8988T (cell line): Measurements from ENCODE around the gene LPCAT4.
"Not testable (repeated sequence)": the region's sequence is repeated elsewhere in the genome, so short reads cannot be mapped to it uniquely, and the experiment has no call there.

Experiments used
- DNase-seq: peaks from one replicate; pipeline ENCODE4 v3.0.0; 2011

LPCAT4 gene

GRCh38 chr15:34362047-34362773, 4.8 kb downstream of the LPCAT4 start:
- no peak for DNase-seq

DNA sequence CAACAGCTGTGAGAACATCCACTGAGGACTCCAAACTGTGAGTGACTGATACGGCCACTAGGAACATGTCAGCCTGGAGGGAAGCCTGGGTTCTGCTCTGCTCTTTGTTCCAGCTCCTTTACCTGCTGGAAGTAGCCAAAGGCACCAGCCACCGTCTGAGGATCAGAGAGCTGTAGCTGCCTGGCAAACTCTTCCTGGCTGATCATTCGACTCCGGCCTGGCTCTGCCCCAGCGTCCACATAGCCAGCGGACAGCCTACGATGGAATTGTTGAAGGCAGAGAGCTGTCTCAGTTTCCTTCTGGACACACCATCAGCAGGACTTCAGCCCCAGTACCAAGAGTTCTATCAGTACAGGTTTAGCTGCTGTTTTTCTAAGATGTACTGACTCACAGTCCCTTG, 5.7 kb downstream of the LPCAT4 start:
- no peak for DNase-seq

GRCh38 chr15:34360298-34360697, 6.7 kb downstream of the LPCAT4 start:
- peak; percentile 48 for DNase-seq

- no peak for DNase-seq
Observed at GRCh38 chr15:34359416-34359815, 7.6 kb downstream of the LPCAT4 start.

DNA sequence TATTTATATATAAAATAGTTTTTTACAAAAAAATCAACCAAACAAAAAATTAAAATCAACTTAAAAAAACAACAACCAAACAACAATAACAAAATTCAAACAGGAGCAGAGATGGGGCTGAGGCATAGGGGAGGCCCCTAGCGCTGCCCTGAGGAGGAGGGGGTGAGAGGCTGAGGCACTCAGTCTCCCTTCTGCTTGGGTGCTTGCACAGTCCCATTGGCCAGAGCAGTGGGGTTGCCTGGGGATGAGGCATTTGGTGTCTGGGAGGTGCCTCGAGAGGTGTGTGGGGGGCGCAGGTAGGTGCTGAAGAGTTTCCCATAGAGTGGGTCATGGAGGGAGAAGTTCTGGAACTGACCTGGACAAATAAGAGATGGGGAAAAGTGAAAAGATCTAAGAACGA, 8.0 kb downstream of the LPCAT4 start:
- no peak for DNase-seq

- no peak for DNase-seq
Observed at GRCh38 chr15:34358367-34358766, 8.6 kb downstream of the LPCAT4 start.

DNA sequence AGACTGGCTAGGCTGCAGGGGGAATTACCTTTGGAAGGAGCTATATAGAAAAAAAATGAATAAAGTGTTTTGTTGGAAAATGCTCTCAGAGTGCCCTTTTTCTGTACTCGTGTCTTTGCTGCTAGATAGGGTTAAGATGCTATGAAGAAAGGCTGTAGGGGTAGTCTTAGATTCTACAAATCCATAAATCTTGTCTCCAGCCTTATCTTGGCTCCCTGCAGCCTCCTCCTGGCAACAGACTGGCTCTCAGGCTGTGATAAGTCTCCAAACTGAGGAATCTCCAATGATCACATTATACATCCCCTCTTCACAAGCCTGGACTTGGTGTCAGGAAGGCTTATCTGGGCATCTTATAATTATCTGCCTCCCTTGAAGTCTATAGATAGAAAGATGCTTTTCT, 9.3 kb downstream of the LPCAT4 start:
- DNase-seq: no peak

- DNase-seq: no peak
Observed at GRCh38 chr15:34355241-34355640, 11.8 kb downstream of the LPCAT4 start.

GRCh38 chr15:34354286-34354685, 12.7 kb downstream of the LPCAT4 start:
- DNase-seq: no peak

GRCh38 chr15:34353627-34354026, 13.4 kb downstream of the LPCAT4 start:
- DNase-seq: no peak

GRCh38 chr15:34352996-34353395, 14.0 kb downstream of the LPCAT4 start:
- not testable (repeated sequence) for DNase-seq

GRCh38 chr15:34349769-34350168, 17.2 kb downstream of the LPCAT4 start:
- no peak for DNase-seq

GRCh38 chr15:34348735-34349300, 18.2 kb downstream of the LPCAT4 start:
- no peak for DNase-seq

DNA sequence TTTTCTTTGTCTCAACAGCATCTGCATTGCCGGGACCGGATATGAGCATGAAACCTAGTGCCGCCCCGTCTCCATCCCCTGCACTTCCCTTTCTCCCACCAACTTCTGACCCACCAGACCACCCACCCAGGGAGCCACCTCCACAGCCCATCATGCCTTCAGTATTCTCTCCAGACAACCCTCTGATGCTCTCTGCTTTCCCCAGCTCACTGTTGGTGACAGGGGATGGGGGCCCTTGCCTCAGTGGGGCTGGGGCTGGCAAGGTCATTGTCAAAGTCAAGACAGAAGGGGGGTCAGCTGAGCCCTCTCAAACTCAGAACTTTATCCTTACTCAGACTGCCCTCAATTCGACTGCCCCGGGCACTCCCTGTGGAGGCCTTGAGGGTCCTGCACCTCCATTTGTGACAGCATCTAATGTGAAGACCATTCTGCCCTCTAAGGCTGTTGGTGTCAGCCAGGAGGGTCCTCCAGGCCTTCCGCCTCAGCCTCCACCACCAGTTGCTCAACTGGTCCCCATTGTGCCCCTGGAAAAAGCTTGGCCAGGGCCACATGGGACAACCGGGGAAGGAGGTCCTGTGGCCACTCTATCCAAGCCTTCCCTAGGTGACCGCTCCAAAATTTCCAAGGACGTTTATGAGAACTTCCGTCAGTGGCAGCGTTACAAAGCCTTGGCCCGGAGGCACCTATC, 18.9 kb downstream of the LPCAT4 start:
- DNase-seq: no peak

DNA sequence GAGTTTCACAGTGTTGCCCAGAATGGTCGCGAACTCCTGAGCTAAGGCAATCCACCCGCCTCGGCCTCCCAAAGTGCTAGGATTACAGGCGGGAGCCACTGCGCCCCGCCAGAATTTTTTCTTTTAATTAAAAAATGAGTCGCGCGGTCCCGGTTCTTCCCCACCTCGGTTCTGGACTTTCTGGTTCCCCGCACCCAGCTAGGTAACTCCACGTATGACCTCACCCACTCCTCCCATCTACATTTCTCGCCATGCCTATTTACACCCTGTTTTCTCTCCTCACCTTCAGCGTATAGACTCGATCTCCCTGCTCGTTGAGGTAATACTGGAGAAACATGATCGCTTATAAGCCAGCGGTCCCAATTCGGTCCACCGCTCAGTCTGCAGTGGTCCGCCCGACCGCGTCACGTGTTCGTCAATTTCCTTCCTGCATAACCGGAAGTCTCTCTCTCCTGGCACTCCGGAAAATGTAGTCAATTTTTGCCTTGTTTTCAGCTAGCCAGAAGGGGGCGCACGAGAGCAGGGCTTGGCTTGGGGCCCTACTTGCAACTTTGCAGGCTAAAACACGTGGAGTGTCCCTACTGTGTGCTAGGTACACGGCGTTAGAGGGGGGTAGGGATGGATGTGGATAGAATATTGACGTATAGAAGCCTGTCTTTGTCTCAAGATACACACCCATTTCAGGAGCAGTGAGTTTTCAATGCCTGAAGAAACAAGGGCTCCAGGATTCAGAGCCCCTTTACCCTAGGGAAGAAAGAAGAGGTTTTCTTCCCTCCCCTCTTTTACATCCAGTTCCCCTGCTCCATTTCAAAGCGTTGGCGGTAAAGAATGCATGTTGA, 24.0 kb downstream of the LPCAT4 start, which contains the start of the genes NOP10 and NUTM1:
Gene NOP10 (minus strand): TSS at position 400 of the 839 bp plus-strand sequence. CDS start 63 bp downstream, at position 337.
Gene NUTM1 (plus strand): TSS at position 579 of the 839 bp plus-strand sequence. CDS start 382 bp downstream, outside the sequence.
- DNase-seq: no peak

GRCh38 chr15:34342213-34342736, 24.7 kb downstream of the LPCAT4 start:
- not testable (repeated sequence) for DNase-seq

DNA sequence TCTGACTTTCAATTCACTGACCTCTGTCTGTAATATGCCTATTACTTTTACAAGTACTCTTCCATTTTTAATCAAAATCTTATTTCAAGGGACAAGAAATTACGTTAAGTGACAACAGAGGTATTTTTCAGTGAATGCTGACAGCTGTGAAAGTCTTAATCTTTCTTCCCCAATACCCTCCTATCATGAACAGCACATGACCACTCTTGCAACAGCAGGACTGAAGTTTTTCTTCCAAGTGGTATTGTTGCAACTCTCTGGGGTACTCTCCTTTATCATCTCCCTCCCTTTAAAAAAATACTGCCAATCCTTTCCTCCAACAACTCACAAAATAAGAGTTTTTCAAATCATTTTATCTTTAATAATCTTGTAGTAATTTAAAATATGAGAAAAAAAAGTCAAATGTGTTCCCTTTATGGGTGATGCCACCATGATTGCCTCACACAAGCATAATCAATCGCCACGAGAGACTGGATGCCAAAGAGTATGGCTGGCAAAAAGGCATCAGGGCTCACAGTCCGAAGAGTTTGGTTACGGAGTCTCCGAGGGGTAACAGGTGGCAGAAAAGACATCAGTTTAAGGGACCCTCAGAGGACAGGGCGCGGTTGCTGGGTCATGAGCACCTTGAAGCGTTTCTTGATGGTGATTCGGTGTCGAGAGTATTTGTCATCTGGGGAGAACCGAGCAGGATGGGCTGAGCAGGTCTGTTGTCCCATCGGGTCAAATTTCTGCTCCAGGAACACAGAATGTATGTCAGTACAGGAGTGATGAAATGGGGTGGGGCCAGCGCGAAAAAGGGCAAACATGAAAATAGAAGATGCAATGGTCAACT, 25.4 kb downstream of the LPCAT4 start:
- no peak for DNase-seq

DNA sequence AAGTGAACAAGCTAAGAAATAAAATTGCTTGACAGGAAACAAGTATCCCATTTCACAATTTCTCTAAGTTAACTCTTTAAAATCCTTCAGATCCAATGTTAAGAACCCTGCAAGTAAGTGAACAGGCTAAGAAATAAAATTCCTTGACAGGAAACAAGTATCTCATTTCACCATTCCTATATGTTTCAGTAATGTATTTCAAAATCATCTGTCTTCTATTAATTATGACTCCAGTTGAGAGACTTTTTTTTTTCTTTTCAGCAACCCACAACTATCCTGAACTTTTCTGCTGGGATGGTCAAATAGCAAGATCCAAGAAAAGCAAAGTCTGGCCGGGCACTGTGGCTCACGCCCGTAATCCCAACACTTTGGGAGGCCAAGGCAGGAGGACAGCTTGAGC, 27.1 kb downstream of the LPCAT4 start:
- no peak for DNase-seq

GRCh38 chr15:34338347-34338746, 28.6 kb downstream of the LPCAT4 start:
- no peak for DNase-seq

- DNase-seq: peak; percentile 51
Observed at GRCh38 chr15:34337557-34338306, 29.3 kb downstream of the LPCAT4 start, which contains the start of gene SLC12A6. SLC12A6 (minus strand) TSS chr15:34337781; CDS start chr15:34336680, 1,101 bp downstream.
